22Rv1 (cell line): ENCODE results near the gene CD48.

ENCODE experiments used
- CTCF ChIP-seq: fragments of 450-650 bp; IDR thresholded peaks from 2 replicates; pipeline ENCODE4 v1.5.1; 2017; ENCODE audit warnings: mild to moderate bottlenecking
- ZFX ChIP-seq: fragments of 450-650 bp; IDR thresholded peaks from 2 replicates; pipeline ENCODE4 v1.6.1; 2017; ENCODE audit warnings: antibody characterized with exemption, borderline replicate concordance

DNA sequence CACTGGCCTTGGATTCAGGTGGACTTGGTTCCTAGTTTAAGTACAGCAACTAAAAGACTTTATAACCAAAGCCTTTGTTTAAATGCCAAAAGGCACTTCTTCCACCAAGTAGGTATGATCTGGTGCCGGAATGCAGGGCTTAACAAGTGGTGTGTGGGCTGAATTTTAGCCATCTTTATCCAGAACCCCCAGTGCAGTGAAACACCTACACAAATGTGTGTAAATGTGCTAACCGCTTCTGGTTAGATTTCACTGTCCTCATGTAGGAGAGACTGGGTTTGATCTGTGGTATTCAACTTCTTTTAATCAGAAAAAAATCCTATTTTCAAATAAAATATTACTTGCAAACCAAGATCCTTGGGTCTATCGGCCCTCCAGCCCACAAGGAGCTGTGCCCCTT, 75.1 kb downstream of the CD48 start:
- TF ChIP-seq CTCF, result no peak
- TF ChIP-seq ZFX, result no peak
